Right atrium auricular region (tissue), 2 donors: ENCODE measurements around the gene ST6GAL2. TPM values are rescaled to one million over a fixed set of nuclear protein-coding genes. Genes with fewer than 3 reads are reported as not detected.

ENCODE experiments used
- DNase-seq: peaks from one replicate; pipeline ENCODE4 v3.0.0-alpha.2; 2019; ENCODE audit warnings: low spot score
- H3K27ac ChIP-seq, 2 donors: fragments of 200-600 bp; sonication (generic); 1 replicate in 1 of 2; 2 replicates in 1 of 2; pipeline ENCODE4 v1.5.1; 2016 to 2019
- H3K27me3 ChIP-seq, 2 donors: fragments of 200-600 bp; sonication (generic); one replicate each; pipeline versions ENCODE4 v1.5.1 to v1.6.0; 2017 to 2019
- H3K36me3 ChIP-seq: fragments of 200-600 bp; sonication (generic); one replicate; pipeline ENCODE4 v1.5.1; 2016
- H3K4me1 ChIP-seq, 2 donors: fragments of 200-600 bp; sonication (generic); one replicate each; pipeline versions ENCODE4 v1.5.1 to v1.6.0; 2017 to 2019
- H3K4me3 ChIP-seq, 2 donors: fragments of 200-600 bp; sonication (generic); 1 replicate in 1 of 2; 2 replicates in 1 of 2; pipeline ENCODE4 v1.5.1; 2017 to 2019; ENCODE audit warnings: mild to moderate bottlenecking in 1 of 2, moderate library complexity in 1 of 2
- H3K9me3 ChIP-seq, 2 donors: fragments of 200-600 bp; sonication (generic); one replicate each; pipeline ENCODE4 v1.5.1; 2019
- total RNA-seq, 2 donors: library from RNA; depleted of rRNA; stranded (reverse); fragments of >200 nt; gene quantifications; one replicate each; pipeline ENCODE4 v1.1.0, GENCODE V29; 2016
- TF ChIP-seq, protein P1 (sequence below), 2 donors: fragments of 200-600 bp; sonication (generic); IDR thresholded peaks; one replicate each; pipeline ENCODE4 v1.5.1; 2019; ENCODE audit warnings: antibody characterized with exemption in 2 of 2

The ST6GAL2 gene
- total RNA-seq, 2 donors from 2014 or later, result 0.59 to 0.67 TPM

DNA sequence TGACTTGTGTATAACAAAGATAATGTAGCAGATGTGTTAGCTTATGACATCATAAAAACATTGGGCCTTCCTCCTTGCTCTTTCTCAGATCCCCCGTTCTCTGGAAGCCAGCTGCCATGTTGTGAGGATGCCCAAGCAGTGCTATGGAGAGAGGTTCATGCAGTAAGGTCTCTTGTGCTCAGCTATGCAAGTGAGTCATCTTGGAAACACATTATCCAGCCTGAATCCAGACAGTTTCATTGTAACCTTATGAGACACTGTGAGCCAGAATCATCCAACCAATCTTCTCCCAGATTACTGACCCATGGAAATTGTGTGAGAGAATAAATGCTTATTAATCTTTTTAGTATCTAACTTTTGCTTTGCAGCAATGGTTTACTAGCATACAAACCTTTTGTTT, 60.8 kb downstream of the ST6GAL2 start:
- Histone ChIP-seq H3K36me3 (no peaks in the 10 kb centered on the region), H3K27me3 (no peaks in the 10 kb centered on the region), H3K27ac (no peak overlapping the region), H3K9me3 (peaks cover 0 to 5% of the 10 kb centered on the region in 2 donors), H3K4me1 (no peaks in the 10 kb centered on the region), H3K4me3 (no peak overlapping the region)
- DNase-seq, result no peak
- TF ChIP-seq, protein P1, sequence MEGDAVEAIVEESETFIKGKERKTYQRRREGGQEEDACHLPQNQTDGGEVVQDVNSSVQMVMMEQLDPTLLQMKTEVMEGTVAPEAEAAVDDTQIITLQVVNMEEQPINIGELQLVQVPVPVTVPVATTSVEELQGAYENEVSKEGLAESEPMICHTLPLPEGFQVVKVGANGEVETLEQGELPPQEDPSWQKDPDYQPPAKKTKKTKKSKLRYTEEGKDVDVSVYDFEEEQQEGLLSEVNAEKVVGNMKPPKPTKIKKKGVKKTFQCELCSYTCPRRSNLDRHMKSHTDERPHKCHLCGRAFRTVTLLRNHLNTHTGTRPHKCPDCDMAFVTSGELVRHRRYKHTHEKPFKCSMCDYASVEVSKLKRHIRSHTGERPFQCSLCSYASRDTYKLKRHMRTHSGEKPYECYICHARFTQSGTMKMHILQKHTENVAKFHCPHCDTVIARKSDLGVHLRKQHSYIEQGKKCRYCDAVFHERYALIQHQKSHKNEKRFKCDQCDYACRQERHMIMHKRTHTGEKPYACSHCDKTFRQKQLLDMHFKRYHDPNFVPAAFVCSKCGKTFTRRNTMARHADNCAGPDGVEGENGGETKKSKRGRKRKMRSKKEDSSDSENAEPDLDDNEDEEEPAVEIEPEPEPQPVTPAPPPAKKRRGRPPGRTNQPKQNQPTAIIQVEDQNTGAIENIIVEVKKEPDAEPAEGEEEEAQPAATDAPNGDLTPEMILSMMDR (IDR thresholded peaks at IDR 0.05), result no peak

GRCh38 chr2:106816974-106817373, 69.0 kb downstream of the ST6GAL2 start:
- no peak for DNase-seq
- H3K36me3 ChIP-seq, result no peaks in the 10 kb centered on the region
- no peaks in the 10 kb centered on the region for H3K27me3 ChIP-seq
- TF ChIP-seq, protein P1 (IDR thresholded peaks at IDR 0.05), result no peak
- H3K4me3 ChIP-seq, result no peak overlapping the region
- H3K9me3 ChIP-seq, result no peaks in the 10 kb centered on the region
- no peak overlapping the region for H3K27ac ChIP-seq
- H3K4me1 ChIP-seq, result no peaks in the 10 kb centered on the region

- Histone ChIP-seq H3K9me3 (no peaks in the 10 kb centered on the region), H3K4me3 (no peak overlapping the region), H3K27ac (no peak overlapping the region), H3K4me1 (no peaks in the 10 kb centered on the region), H3K27me3 (no peaks in the 10 kb centered on the region), H3K36me3 (no peaks in the 10 kb centered on the region)
- DNase-seq, result no peak
- TF ChIP-seq, protein P1 (IDR thresholded peaks at IDR 0.05), result no peak
Measured at GRCh38 chr2:106812841-106813240, 73.1 kb downstream of the ST6GAL2 start.

DNA sequence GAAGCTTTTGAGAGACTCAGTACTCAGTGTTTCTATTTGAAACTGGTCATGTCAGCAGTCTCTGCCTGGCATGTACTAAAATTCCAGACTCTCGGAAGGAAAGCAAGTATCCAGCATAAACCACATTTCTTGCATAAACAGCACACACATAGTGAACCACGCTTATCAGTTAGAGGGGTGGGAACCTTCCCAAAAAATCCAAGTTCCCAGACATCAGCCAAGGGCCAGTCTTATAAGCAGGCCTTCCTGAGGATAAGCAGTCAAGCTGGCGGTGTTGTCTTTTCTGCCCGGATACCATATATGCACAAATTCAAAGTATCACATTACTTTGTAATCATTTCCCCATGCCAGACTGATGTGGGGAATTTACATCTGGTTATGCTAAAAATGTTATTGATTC, 73.6 kb downstream of the ST6GAL2 start:
- TF ChIP-seq, protein P1 (IDR thresholded peaks at IDR 0.05), result no peak
- DNase-seq, result no peak
- Histone ChIP-seq H3K27me3 (no peaks in the 10 kb centered on the region), H3K27ac (peak overlapping the region in 1 of 2 donors; percentile 3), H3K9me3 (no peaks in the 10 kb centered on the region), H3K4me1 (no peaks in the 10 kb centered on the region), H3K4me3 (no peak overlapping the region), H3K36me3 (no peaks in the 10 kb centered on the region)

GRCh38 chr2:106805716-106806115, 80.3 kb downstream of the ST6GAL2 start:
- Histone ChIP-seq H3K27me3 (no peaks in the 10 kb centered on the region), H3K36me3 (no peaks in the 10 kb centered on the region), H3K4me1 (no peaks in the 10 kb centered on the region), H3K27ac (no peak overlapping the region), H3K9me3 (no peaks in the 10 kb centered on the region), H3K4me3 (no peak overlapping the region)
- TF ChIP-seq, protein P1 (IDR thresholded peaks at IDR 0.05), result no peak
- no peak for DNase-seq

GRCh38 chr2:106804161-106804560, 81.8 kb downstream of the ST6GAL2 start:
- no peak for DNase-seq
- no peaks in the 10 kb centered on the region for H3K27me3 ChIP-seq
- no peak overlapping the region for H3K27ac ChIP-seq
- no peak overlapping the region for H3K4me3 ChIP-seq
- TF ChIP-seq, protein P1 (IDR thresholded peaks at IDR 0.05), result no peak
- H3K4me1 ChIP-seq, result no peaks in the 10 kb centered on the region
- H3K36me3 ChIP-seq, result no peaks in the 10 kb centered on the region
- H3K9me3 ChIP-seq, result no peaks in the 10 kb centered on the region
